ENCODE measurements around the gene NES. TPM values are rescaled to one million over a fixed set of nuclear protein-coding genes. Genes with fewer than 3 reads are reported as not detected.

Gene NES
- total RNA-seq, 1 donor from 2014 or later: not detected

GRCh38 chr1:156682166-156682890 is 5.1 kb upstream of the NES start:
- H3K9me3 Mint-ChIP-seq: no peaks in the 10 kb centered on the region
- intact Hi-C loops (cut with micrococcal nuclease): loop anchor here (10.0 kb wide), 2 partner anchors 212 to 242 kb away; partner anchors contain the start of genes LRRC71 and PEAR1
- H3K27me3 Mint-ChIP-seq (ENCODE audit: low read depth): peaks cover 40% of the 10 kb centered on the region
- H3K4me1 Mint-ChIP-seq (ENCODE audit: low read depth): peaks cover 26% of the 10 kb centered on the region
- no peak overlapping the region for H3K4me3 Mint-ChIP-seq (ENCODE audit: low read depth)
- no peak overlapping the region for H3K27ac Mint-ChIP-seq
- DNase-seq (ENCODE audit: low spot score): no peak
- no peaks in the 10 kb centered on the region for H3K36me3 Mint-ChIP-seq (ENCODE audit: low read depth)

- Mint-ChIP-seq H3K27me3 (ENCODE audit: low read depth) (peaks cover 43% of the 10 kb centered on the region), H3K9me3 (no peaks in the 10 kb centered on the region), H3K36me3 (ENCODE audit: low read depth) (no peaks in the 10 kb centered on the region), H3K27ac (no peak overlapping the region), H3K4me1 (ENCODE audit: low read depth) (peaks cover 26% of the 10 kb centered on the region), H3K4me3 (ENCODE audit: low read depth) (no peak overlapping the region)
- intact Hi-C loops (cut with micrococcal nuclease): loop anchor here (10.0 kb wide), 2 partner anchors 213 to 243 kb away; partner anchors contain the start of genes LRRC71 and PEAR1
- no peak for DNase-seq (ENCODE audit: low spot score)
Measured at GRCh38 chr1:156681196-156681960, 4.2 kb upstream of the NES start.

- no peak for DNase-seq (ENCODE audit: low spot score)
- Mint-ChIP-seq H3K27ac (no peak overlapping the region), H3K36me3 (ENCODE audit: low read depth) (no peaks in the 10 kb centered on the region), H3K9me3 (no peaks in the 10 kb centered on the region), H3K27me3 (ENCODE audit: low read depth) (peaks cover 54% of the 10 kb centered on the region), H3K4me1 (ENCODE audit: low read depth) (peaks cover 26% of the 10 kb centered on the region), H3K4me3 (ENCODE audit: low read depth) (no peak overlapping the region)
- intact Hi-C loops (cut with micrococcal nuclease): loop anchor here (10.0 kb wide), 2 partner anchors 215 to 245 kb away; partner anchors contain the start of genes LRRC71 and PEAR1
Measured at GRCh38 chr1:156680056-156680455, 2.8 kb upstream of the NES start.

GRCh38 chr1:156677616-156678596 is 699 bp upstream of the NES start:
- intact Hi-C loops (cut with micrococcal nuclease): loop anchor here (1.0 to 2.0 kb wide), 2 partner anchors 18 to 51 kb away; no protein-coding TSS in a partner anchor
- Mint-ChIP-seq H3K36me3 (ENCODE audit: low read depth) (no peaks in the 10 kb centered on the region), H3K4me3 (ENCODE audit: low read depth) (no peak overlapping the region), H3K27ac (no peak overlapping the region), H3K9me3 (no peaks in the 10 kb centered on the region), H3K4me1 (ENCODE audit: low read depth) (peaks cover 8% of the 10 kb centered on the region), H3K27me3 (ENCODE audit: low read depth) (peaks cover 74% of the 10 kb centered on the region)
- no peak for DNase-seq (ENCODE audit: low spot score)

- intact Hi-C loops (cut with micrococcal nuclease): no loop called here
- H3K4me3 Mint-ChIP-seq (ENCODE audit: low read depth): no peak overlapping the region
- DNase-seq (ENCODE audit: low spot score): no peak
- H3K27ac Mint-ChIP-seq: no peak overlapping the region
- peaks cover 8% of the 10 kb centered on the region for H3K4me1 Mint-ChIP-seq (ENCODE audit: low read depth)
- peaks cover 81% of the 10 kb centered on the region for H3K27me3 Mint-ChIP-seq (ENCODE audit: low read depth)
- H3K9me3 Mint-ChIP-seq: no peaks in the 10 kb centered on the region
- no peaks in the 10 kb centered on the region for H3K36me3 Mint-ChIP-seq (ENCODE audit: low read depth)
Measured at GRCh38 chr1:156676114-156676819, 940 bp downstream of the NES start.

GRCh38 chr1:156675210-156676113 is 1.7 kb downstream of the NES start:
- no peaks in the 10 kb centered on the region for H3K9me3 Mint-ChIP-seq
- H3K4me3 Mint-ChIP-seq (ENCODE audit: low read depth): no peak overlapping the region
- intact Hi-C loops (cut with micrococcal nuclease): no loop called here
- H3K27me3 Mint-ChIP-seq (ENCODE audit: low read depth): peaks cover 77% of the 10 kb centered on the region
- H3K27ac Mint-ChIP-seq: no peak overlapping the region
- no peaks in the 10 kb centered on the region for H3K36me3 Mint-ChIP-seq (ENCODE audit: low read depth)
- peaks cover 8% of the 10 kb centered on the region for H3K4me1 Mint-ChIP-seq (ENCODE audit: low read depth)
- DNase-seq (ENCODE audit: low spot score): no peak

- H3K27me3 Mint-ChIP-seq (ENCODE audit: low read depth): peaks cover 66% of the 10 kb centered on the region
- intact Hi-C loops (cut with micrococcal nuclease): no loop called here
- H3K36me3 Mint-ChIP-seq (ENCODE audit: low read depth): no peaks in the 10 kb centered on the region
- no peak overlapping the region for H3K27ac Mint-ChIP-seq
- no peak overlapping the region for H3K4me3 Mint-ChIP-seq (ENCODE audit: low read depth)
- no peaks in the 10 kb centered on the region for H3K9me3 Mint-ChIP-seq
- no peak for DNase-seq (ENCODE audit: low spot score)
- peaks cover 8% of the 10 kb centered on the region for H3K4me1 Mint-ChIP-seq (ENCODE audit: low read depth)
Measured at GRCh38 chr1:156673387-156674121, 3.7 kb downstream of the NES start.

GRCh38 chr1:156671804-156672203 is 5.4 kb downstream of the NES start:
- no peak for DNase-seq (ENCODE audit: low spot score)
- no peak overlapping the region for H3K4me3 Mint-ChIP-seq (ENCODE audit: low read depth)
- peaks cover 50% of the 10 kb centered on the region for H3K27me3 Mint-ChIP-seq (ENCODE audit: low read depth)
- H3K4me1 Mint-ChIP-seq (ENCODE audit: low read depth): no peaks in the 10 kb centered on the region
- H3K27ac Mint-ChIP-seq: no peak overlapping the region
- intact Hi-C loops (cut with micrococcal nuclease): no loop called here
- H3K36me3 Mint-ChIP-seq (ENCODE audit: low read depth): no peaks in the 10 kb centered on the region
- H3K9me3 Mint-ChIP-seq: no peaks in the 10 kb centered on the region

GRCh38 chr1:156670791-156671190 is 6.4 kb downstream of the NES start:
- H3K4me3 Mint-ChIP-seq (ENCODE audit: low read depth): no peak overlapping the region
- peaks cover 50% of the 10 kb centered on the region for H3K27me3 Mint-ChIP-seq (ENCODE audit: low read depth)
- intact Hi-C loops (cut with micrococcal nuclease): no loop called here
- H3K9me3 Mint-ChIP-seq: no peaks in the 10 kb centered on the region
- no peak for DNase-seq (ENCODE audit: low spot score)
- peaks cover under 1% of the 10 kb centered on the region for H3K4me1 Mint-ChIP-seq (ENCODE audit: low read depth)
- no peaks in the 10 kb centered on the region for H3K36me3 Mint-ChIP-seq (ENCODE audit: low read depth)
- H3K27ac Mint-ChIP-seq: no peak overlapping the region

- Mint-ChIP-seq H3K9me3 (no peaks in the 10 kb centered on the region), H3K4me3 (ENCODE audit: low read depth) (no peak overlapping the region), H3K4me1 (ENCODE audit: low read depth) (peaks cover 2% of the 10 kb centered on the region), H3K27me3 (ENCODE audit: low read depth) (peaks cover 50% of the 10 kb centered on the region), H3K36me3 (ENCODE audit: low read depth) (no peaks in the 10 kb centered on the region), H3K27ac (no peak overlapping the region)
- DNase-seq (ENCODE audit: low spot score): no peak
- intact Hi-C loops (cut with micrococcal nuclease): no loop called here
Measured at GRCh38 chr1:156670359-156670758, 6.8 kb downstream of the NES start.

GRCh38 chr1:156669794-156670193 is 7.4 kb downstream of the NES start:
- intact Hi-C loops (cut with micrococcal nuclease): no loop called here
- H3K36me3 Mint-ChIP-seq (ENCODE audit: low read depth): no peaks in the 10 kb centered on the region
- H3K9me3 Mint-ChIP-seq: no peaks in the 10 kb centered on the region
- H3K4me1 Mint-ChIP-seq (ENCODE audit: low read depth): peaks cover 2% of the 10 kb centered on the region
- H3K4me3 Mint-ChIP-seq (ENCODE audit: low read depth): no peak overlapping the region
- no peak for DNase-seq (ENCODE audit: low spot score)
- peaks cover 45% of the 10 kb centered on the region for H3K27me3 Mint-ChIP-seq (ENCODE audit: low read depth)
- H3K27ac Mint-ChIP-seq: no peak overlapping the region

All from activated T-helper 2 cell treated with anti-CD3 and anti-CD28 coated beads, Interferon-gamma antibody, Interleukin-2, Interleukin-4, amounts not matched to agents 10 μg/mL and 5 μg/mL and 100 μg/mL, durations not matched to agents 14 hours and 24 hours and 36 hours (primary cell).